Left renal cortex interstitium (tissue), 4 donors: ENCODE data around the gene CLEC12A. TPM values are rescaled to one million over a fixed set of nuclear protein-coding genes. Genes with fewer than 3 reads are reported as not detected.

ENCODE experiments used
- DNase-seq, 4 donors: peaks; one replicate each; pipeline ENCODE4 v3.0.0-alpha.2; 2013; ENCODE audit warnings: low read depth in 4 of 4, low spot score in 2 of 4, missing footprints in 1 of 4
- polyA plus RNA-seq, 4 donors: library from polyadenylated mRNA; unstranded; fragments of 120-200 nt; gene quantifications; one replicate each; pipeline ENCODE4 v1.2.1, GENCODE V29; 2013; ENCODE audit not compliant: insufficient read length in 4 of 4

The CLEC12A gene
- polyA plus RNA-seq, 4 donors, result 0.71 to 0.85 (median 0.82) TPM

GRCh38 chr12:10031321-10031720 is 60.1 kb downstream of the CLEC12A start:
- no peak for DNase-seq

GRCh38 chr12:10031771-10032175 is 60.6 kb downstream of the CLEC12A start:
- no peak for DNase-seq

DNA sequence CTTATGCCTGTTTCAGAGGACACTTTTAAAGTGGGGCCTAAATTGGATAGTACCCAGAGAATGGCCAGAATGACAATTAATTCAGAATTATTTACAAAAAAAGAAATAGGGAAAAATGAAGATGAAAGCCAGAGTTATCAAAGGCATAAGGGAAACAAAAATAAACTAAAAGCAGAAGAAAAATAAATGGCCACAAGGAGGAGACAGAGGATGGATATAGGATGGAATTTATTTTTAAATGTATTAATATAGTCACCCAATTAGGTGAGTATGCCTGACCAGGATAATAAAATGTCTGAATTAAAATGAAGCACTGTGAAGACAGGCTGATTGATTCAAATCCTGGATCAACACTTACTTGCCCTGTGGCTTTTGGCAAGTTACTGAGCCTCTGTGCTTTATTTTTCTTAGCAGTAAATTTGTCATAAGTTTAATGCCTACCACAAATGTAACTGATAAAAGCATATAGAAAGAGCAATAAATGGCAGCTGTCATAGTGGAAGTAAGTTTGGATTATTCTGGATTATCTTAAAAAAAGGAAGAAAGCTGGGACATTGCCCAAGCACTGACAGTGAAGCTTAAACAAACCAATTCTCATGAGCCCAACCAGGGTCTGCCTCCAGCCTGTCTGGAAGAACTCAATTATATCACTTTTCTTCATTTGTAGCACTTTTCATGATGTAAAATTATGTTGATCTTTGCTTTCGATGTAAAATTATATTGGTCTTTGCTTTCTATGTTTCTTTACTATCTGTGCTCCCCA is 62.8 kb downstream of the CLEC12A start:
- DNase-seq, result peak in 1 of 4 donors; percentile 2

Other genes with a start within 250 kb of the CLEC12A start
- gene CLECL1, start 238.3 kb upstream of the CLEC12A start, polyA plus RNA-seq, result under 1 TPM in 3 of 4 donors, not detected in 1; 0.19 to 0.47 (median 0.38) TPM
- gene CD69, start 210.5 kb upstream of the CLEC12A start, polyA plus RNA-seq, result 1 to 10 TPM; 1.2 to 3.7 (median 1.6) TPM
- 1 to 10 TPM in 1 of 4 donors, under 1 TPM in 3; 0.66 to 1.5 (median 0.72) TPM for gene KLRF1, start 143.9 kb upstream of the CLEC12A start, polyA plus RNA-seq
- gene CLEC2B, start 102.1 kb upstream of the CLEC12A start, polyA plus RNA-seq, result 1 to 10 TPM; 2.5 to 4.2 (median 3.0) TPM
- gene KLRF2, start 89.9 kb upstream of the CLEC12A start, polyA plus RNA-seq, result not detected
- gene CLEC2A, start 39.0 kb upstream of the CLEC12A start, polyA plus RNA-seq, result not detected
- 1 to 10 TPM in 3 of 4 donors, under 1 TPM in 1; 0.87 to 2.0 (median 1.3) TPM for gene CLEC1B, start 27.7 kb downstream of the CLEC12A start, polyA plus RNA-seq
- gene CLEC12B, start 39.2 kb downstream of the CLEC12A start, polyA plus RNA-seq, result under 1 TPM in 1 of 4 donors, not detected in 3; 0.08 TPM
- under 1 TPM; 0.25 to 0.56 (median 0.54) TPM for gene CLEC9A, start 59.3 kb downstream of the CLEC12A start, polyA plus RNA-seq
- gene CLEC1A, start 127.6 kb downstream of the CLEC12A start, polyA plus RNA-seq, result 1 to 10 TPM; 2.7 to 4.0 (median 3.2) TPM
- gene CLEC7A, start 158.8 kb downstream of the CLEC12A start, polyA plus RNA-seq, result 1 to 10 TPM; 1.4 to 3.6 (median 2.4) TPM
- gene OLR1, start 200.7 kb downstream of the CLEC12A start, polyA plus RNA-seq, result 1 to 10 TPM in 3 of 4 donors, under 1 TPM in 1; 0.46 to 2.7 (median 1.1) TPM
- 100 to 1,000 TPM; 134 to 169 (median 165) TPM for gene TMEM52B, start 207.6 kb downstream of the CLEC12A start, polyA plus RNA-seq
- gene GABARAPL1, start 241.5 kb downstream of the CLEC12A start, polyA plus RNA-seq, result 10 to 100 TPM; 54.4 to 88.9 (median 75.0) TPM